Amniotic epithelial cell (primary cell): ENCODE measurements around the gene SLC35D3.
"Not testable (repeated sequence)": the region's sequence is repeated elsewhere in the genome, so short reads cannot be mapped to it uniquely, and the experiment has no call there.

Experiments used
- DNase-seq: peaks from one replicate; pipeline ENCODE4 v3.0.0-alpha.2; 2010; ENCODE audit warnings: low read depth

The SLC35D3 gene

DNA sequence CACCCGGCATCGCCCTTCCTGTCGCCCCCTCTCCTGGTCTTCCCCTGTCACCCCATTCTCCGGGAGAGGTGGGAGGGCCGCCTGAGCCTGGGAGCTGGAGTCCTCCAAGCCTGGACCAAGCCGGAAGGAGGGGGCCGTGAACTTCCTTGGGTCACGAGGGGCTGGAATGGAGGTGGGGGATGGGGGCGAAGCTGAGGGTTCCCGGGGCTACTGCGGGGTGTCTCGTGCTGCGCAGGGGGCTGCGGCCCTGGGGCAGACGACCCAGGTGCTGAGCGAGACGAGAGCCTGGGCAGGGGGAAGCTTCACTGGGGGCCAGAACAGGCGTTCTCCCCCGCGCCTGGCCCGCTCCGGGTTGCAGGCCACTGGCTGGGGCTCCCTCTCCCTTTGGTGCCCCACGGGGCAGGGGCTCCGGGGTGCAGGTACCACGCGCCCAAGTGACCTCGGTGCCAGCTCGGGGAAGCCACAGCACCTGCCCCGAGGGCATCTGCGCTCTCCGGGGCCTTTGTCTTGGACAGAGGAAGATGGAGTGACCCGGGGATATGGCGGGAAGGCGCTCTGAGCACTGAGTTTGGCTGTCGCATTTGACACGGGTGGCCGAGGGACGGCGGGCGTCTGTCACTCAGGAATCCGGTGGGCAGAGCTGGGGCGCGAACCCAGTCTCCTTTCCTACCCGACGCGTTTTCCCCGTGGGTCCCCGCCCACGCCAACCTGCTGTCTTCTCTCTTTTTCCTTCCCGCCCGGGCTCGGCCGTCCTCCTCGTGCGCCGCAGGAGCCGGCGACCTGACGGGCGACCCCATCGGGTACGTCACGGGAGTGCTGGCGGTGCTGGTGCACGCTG, 1.2 kb downstream of the SLC35D3 start:
- DNase-seq = no peak

DNA sequence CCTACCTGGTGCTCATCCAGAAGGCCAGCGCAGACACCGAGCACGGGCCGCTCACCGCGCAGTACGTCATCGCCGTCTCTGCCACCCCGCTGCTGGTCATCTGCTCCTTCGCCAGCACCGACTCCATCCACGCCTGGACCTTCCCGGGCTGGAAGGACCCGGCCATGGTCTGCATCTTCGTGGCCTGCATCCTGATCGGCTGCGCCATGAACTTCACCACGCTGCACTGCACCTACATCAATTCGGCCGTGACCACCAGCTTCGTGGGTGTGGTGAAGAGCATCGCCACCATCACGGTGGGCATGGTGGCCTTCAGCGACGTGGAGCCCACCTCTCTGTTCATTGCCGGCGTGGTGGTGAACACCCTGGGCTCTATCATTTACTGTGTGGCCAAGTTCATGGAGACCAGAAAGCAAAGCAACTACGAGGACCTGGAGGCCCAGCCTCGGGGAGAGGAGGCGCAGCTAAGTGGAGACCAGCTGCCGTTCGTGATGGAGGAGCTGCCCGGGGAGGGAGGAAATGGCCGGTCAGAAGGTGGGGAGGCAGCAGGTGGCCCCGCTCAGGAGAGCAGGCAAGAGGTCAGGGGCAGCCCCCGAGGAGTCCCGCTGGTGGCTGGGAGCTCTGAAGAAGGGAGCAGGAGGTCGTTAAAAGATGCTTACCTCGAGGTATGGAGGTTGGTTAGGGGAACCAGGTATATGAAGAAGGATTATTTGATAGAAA, 2.0 kb downstream of the SLC35D3 start:
- DNase-seq = no peak

DNA sequence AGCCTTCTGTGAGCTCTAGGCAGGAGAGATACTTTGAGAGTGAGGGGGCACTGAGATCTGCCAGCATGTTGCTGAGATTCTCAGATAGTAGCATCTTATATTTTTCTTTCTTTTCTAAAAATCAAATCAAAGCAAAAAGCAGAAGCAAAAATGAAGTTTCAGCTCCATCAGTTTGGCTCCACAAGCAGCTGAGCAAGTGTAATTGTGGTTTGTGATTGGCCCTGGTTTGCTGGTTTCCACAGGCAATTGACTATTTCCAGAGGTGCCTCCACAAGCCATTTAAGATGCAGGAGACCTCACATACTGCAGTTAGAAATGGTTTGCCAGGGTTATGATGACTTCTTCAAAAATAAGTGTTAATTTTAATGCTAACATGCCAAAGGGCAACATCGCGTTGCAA, 4.3 kb downstream of the SLC35D3 start:
- no peak for DNase-seq

DNA sequence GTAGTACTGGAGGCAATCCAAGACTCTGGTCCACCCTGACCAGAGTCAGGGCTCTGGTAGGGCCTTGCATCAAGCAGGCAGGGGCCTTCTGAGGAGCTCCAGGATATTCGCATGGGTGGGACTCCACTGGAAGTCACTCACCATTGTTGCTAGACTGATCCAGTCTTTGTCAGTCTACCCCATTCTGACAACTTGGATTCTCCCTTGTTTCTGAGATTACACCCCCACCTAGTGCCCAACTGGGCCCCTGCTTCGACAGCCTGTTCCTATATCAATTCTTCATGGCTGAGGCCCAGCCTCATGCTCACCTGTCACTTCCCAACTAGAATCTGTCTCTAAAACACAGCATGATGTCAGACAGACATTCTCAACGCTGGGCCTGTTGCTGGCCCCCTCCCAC, 5.2 kb downstream of the SLC35D3 start:
- DNase-seq = peak; percentile 5

DNA sequence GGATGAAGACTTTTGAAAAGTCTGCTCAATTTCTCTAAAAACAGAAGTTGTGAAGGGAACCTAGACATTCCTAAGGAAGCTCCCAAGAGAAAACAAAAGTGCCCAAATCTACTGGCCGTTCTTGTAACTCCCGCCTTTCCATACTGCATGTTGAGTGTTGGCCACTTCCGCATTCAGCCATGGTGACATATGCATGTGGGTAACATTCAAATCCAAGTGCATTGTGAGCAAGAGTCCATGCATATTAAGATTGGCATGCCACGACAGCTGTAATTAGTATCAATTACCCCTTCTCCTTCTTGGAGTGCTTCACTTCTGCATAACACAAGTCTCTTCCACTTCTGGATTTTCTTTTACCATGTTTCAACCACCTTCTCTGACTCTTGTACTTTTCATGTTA, 8.4 kb downstream of the SLC35D3 start:
- no peak for DNase-seq

DNA sequence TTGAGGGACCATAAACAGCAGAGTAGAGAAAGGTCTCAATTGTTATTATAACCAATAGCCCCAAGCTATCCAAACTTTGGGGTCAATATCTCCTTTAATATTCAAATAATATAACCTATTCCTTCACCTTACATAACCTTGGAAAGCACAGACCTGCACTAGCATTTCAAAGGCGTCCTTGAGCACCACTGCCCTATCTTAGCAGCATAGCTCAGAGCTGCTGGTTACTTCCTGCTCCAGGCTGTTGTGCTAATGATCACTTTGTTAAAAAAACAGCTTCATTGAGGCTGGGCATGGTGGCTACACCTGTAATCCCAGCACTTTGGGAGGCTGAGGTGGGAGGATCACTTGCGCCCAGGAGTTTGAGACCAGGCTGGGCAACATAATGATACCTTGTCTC, 10.5 kb downstream of the SLC35D3 start:
- no peak for DNase-seq

DNA sequence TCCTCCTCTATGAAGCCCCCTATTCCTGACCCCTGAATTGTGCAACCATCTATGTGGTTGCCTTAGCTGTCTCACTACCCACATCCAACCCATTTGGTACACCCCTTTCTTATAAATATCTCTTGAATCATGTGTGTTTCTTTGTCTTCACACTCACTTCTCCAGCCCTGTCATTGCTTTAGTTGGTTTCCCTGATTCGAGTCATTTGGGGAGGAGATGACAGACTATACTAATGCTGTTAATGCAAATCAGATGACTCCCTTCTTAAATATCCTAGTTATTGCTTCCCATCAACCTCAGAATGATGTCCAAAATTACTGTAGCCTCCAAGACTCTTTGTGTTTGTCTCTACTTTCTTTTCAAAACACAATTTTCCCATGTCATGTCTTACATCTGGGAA, 23.0 kb downstream of the SLC35D3 start:
- DNase-seq = no peak

DNA sequence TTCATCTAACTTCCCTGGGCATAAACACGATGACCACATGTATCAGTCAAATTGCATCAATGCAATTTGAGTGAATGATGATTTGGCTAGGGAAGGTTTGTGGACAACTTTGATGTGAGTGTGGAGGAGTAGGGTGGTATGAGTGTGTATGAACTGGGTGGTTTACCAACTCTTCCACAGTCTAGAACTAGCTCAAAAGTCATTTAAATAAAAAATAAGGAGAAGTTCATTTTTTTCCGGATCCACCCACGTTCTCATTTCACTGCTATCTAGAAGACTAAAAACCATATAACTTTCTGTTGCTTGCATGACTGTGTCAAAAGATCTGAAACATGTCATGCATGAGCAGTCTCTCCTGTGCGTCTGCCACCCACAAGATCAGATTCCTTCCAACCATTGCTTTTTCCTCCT, 23.6 kb downstream of the SLC35D3 start:
- no peak for DNase-seq

DNA sequence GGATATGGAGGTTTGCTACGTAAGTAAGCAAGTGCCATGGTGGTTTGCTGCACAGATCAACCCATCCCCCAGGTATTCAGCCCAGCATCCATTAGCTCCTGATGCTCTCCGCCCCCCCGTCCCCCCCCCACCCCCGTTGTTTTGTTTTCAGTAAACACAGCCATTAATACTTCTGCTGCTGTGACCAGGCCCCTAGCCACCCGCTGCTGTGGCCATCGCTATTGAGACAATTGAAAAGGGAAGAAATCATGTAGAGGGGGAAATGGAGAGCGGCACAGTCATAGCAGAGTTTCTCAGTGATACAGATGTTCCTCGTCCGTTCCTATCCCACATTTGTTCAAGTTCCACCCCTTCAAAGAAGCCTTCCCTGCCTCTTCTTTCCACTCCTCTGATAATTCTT, 24.9 kb downstream of the SLC35D3 start:
- no peak for DNase-seq

DNA sequence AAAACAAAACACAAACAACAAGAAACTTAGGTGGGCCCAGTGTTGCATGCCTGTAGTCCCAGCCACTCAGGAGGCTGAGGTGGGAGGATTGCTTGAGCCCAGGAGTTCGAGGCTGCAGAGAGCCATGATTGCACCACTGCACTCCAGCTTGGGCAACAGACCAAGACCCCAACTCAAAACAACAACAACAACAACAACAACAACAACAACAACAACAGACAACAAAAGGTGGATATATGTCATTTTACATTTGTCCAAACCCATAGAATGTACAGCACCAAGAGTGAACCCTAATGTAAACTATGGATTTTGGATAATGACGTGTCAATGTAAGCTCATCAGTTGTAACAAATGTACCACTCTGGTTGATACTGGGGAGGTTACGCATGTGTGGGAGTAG, 27.9 kb downstream of the SLC35D3 start:
- DNase-seq = not testable (repeated sequence)

DNA sequence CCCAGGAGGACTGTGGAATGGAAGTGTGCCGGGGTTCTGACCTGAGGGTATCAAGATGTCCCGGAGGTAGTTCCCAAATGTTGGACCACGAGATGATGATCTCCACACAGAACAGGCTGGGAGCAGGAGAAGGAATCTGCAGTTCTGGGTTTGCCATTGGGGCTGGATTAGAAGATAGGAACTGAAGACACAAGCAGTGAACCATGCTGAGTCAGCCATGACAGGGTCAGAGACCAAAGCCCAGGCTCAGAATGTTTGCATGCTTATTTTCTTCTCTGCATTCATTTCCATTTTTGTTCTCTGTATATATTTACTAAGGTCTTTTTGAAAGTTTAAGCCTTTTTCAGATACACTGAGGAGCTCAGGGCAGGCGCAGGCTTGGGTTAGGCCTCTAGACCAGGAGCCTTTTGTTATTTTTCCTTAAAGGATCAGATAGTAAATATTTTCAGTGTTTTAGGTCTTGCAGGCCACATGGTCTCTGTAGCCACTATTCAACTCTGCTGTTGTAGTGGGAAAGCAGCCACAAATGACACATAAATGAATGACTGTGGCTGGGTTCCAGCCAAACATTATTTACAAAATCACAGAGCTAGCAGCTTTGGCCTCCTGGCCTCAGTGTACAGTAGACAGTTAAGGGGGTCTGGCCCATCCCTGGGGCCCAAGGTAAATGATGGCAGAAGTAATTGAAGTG, 28.5 kb downstream of the SLC35D3 start:
- DNase-seq = no peak

DNA sequence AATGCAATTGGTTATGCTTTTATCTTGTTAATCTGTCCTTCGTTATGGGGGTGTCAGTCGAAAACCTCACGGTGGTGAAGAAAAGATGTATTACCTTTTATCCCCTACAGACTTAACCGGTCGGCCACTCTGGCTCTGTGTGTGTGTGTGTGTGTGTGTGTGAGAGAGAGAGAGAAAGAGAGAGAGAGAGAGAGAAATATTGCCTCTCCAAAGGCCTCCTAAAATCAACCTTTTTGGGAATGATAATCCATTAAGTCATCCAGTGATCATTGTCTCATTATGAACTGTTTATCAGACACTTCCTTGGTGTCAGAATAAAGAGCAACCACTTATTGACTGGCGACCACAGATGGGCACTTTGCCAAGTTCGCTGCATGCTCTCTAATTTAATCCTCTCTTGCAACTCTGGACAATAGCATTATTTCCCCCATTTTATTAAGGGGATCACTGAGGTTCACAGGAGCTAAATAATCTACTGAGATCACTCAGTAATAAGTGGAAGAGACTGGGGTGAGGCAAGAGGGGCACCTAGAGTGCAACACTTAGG, 30.7 kb downstream of the SLC35D3 start:
- no peak for DNase-seq

DNA sequence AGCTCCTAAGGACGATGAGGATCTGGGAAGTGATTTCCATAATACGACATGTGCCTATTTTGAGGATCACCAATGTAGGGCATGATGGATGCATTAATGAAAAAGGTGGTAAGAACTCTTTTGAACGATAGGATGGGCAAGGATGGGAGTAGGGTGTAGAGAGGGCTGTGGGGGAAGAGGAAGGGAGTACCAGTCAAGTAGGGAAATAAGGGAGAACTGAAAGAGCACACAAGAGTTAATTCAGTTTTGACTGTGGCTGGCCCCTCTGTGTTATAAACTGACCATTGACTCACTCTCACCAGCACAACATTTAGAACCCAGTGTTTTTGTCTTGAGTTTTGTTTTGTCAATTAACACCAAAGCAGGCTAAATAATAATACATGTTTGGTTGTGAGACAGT, 33.0 kb downstream of the SLC35D3 start:
- DNase-seq = no peak

DNA sequence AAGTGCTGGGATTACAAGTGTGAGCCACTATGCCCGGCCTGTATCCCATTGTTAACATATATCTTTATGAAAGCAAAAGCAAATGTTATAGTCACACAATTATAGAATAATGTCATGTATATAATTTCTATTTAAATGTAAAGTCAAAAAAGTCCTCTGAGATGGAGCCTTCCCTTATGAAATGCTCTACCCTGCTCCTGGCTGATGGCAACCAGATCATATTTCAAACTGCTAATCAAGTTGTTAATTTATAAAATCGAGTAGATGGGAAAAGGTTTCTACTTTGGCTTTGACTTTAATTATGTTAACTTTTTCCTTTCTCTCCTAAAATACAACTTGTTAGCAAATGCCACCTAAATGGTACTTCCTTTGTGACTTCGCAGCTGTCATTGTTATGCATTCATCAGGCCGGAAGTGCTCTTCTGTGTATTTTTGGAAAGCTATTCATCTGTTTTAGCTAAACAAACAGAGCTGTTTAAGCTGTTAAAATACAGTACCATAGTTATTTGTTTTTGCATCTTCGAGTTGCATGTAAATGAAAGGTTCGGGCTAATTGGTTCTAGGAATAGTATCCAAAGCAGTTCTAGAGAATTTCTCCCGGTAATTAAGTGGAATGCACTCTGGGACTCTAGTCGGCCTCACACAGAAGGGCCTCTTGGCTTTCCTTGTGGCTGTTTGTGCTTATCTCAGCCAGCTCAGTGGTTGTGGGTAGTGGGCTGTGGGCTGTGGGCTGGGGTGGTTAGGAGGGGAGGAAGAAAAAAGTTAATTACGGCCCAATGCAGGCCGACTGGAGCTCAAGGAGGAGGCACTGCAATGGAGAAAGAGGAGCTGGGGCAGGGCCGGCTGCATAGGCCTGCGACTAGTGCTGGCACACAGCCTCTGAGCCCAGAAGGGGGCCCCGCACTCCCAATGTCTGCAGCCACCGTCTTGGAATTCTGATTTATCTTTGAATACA, 34.8 kb downstream of the SLC35D3 start:
- no peak for DNase-seq

DNA sequence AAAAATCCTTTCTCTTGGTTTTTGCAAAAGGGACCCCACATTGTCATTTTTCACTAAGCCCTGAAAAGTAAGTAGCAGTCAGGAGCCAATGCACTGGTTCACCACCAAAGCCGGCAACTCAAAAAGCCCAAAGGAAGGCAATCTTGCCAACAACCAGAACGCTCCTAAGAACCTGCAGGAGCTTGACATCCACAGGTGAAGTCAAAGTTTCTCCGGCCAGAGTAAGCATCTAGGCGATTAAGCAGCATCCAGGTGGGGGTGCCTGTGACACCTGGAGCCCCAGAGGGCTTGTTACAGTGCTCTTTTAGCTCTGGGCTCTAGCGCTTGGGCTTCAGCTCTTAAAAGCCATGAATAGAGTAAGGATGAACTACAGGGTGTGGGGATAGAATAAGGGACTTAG, 36.1 kb downstream of the SLC35D3 start:
- DNase-seq = no peak

DNA sequence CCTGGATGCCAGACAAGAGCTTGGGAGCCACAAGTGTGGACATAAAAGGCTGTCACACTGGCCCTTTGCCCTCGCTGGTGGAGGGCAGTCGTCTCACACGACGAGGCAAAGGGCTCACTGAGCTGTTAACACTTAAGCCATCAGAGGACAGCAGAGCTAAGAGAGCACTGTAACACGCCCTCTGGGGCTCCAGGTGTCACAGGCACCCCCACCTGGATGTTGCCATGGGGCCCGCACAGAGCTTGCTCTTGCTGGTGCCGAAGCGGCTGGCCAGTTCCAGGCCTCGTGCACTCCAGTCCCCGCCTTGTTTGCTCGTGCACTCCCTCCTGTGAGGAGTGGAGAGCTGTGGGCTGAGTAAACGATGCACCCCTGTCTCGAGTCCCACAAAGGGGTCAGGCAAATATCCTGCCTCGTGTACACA, 37.4 kb downstream of the SLC35D3 start:
- DNase-seq = no peak

DNA sequence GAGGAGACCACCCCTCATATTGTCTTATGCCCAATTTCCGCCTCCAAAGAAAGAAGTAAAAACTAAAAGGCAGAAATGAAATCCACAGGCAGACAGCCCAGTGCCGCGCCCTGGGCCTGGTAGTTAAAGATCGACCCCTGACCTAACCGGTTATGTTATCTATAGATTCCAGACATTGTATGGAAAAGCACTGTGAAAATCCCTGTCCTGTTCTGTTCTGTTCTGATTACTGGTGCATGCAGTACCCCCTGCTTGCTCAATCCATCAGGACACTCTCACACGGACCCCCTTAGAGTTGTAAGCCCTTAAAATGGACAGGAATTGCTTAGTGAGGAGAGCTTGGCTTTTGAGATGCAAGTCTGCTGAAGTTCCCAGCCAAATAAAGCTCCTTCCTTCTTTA, 37.8 kb downstream of the SLC35D3 start:
- DNase-seq = not testable (repeated sequence)

DNA sequence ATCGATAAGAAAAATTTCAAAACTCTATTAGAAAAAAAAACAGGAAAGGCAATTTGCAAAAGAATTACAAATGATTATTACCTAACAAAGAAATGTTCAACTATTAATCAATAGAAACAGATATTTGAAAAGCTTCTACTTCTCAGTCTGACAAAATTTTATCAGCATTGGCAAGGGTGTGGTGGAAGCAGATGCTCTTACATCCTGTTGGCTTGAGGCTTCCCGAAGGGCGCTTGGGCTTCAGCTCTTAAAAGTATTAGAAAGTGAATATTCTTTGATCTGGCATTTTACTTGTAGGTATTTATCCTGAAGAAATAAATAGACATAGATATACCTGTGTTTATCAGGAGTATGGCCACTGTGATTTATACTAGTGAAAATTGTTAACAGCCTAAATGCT, 38.7 kb downstream of the SLC35D3 start:
- DNase-seq = no peak

DNA sequence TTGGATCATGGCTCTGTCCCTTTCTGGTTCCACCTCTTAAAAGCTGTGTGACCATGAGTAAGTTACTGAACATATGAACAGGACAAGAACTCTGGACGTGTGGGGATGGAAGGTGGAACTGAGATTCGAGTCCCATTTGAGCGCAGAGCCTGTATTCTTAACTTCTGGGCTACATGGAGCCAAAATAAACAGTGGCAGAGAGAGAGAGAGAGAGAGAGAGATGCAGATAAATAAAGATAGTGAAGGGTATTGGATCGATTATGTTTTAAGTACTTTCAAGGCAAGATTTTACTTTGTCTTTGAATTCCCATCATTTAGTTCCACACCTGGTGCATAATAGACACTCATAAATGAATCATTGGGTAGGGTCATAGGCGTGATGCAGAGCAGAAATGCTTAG, 39.7 kb downstream of the SLC35D3 start:
- no peak for DNase-seq

DNA sequence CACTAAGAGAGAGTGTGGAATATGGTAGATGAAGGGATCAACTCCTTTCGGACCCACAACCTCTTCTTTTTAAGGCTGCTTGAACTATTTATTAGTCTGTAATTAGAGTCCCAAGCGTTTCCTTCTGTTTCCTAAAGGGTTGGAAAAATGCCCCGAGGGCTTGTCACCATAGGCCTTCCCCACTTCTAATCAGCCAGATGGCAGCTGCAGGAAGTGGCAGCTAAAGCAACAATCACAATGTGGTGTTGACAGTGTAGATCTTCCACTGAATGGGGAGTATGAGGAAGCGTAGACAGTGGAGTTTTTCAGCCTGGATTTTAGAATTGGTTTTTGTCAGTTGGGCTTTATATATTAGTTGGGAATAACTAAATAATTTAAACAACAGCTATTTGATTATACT, 40.6 kb downstream of the SLC35D3 start:
- no peak for DNase-seq

DNA sequence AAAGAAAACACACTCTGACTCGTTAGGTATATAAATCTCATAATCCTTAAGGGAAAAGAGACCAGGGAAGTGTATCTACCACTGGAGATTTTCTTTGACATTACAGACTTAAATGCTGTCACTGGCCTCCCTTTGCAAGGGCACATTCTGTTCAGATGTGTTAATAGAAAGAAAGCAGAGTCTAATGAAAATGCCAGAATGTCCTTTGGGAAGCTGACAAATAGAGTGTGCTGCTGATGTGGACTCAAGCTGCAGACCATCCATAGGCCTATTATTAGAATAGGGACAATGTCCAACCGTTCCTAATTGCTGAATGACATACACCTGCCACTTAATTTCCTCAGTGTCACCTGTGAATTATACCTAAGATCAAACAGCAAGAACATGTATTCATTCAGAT, 41.2 kb downstream of the SLC35D3 start:
- DNase-seq = no peak

DNA sequence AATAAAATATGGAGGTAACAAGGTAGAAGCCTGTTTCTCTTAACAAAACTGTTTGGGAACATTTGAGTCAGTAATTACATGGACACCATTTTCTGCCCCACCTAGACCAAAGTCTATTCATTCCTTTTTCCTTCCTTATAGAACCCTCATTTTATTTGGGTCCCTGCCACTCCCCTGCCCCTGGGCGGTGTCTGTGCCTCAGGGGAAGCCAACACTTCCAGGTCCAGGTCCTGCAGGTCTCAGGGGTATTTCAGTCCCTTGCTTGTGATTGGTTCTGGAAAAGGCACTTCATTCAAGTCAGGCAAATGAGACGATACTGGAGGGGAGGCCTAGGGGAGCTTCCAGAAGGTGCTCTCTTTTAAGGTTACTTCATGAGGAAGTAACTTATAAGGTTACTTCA, 42.3 kb downstream of the SLC35D3 start:
- no peak for DNase-seq
